GDM1 (cell line): ENCODE data around the gene SPATA18.
"Not testable (repeated sequence)": the region's sequence is repeated elsewhere in the genome, so short reads cannot be mapped to it uniquely, and the experiment has no call there.

ENCODE experiments used
- DNase-seq: peaks from one replicate; lab custom pipeline; 2025; lab: John Stamatoyannopoulos, UW

The SPATA18 gene

DNA sequence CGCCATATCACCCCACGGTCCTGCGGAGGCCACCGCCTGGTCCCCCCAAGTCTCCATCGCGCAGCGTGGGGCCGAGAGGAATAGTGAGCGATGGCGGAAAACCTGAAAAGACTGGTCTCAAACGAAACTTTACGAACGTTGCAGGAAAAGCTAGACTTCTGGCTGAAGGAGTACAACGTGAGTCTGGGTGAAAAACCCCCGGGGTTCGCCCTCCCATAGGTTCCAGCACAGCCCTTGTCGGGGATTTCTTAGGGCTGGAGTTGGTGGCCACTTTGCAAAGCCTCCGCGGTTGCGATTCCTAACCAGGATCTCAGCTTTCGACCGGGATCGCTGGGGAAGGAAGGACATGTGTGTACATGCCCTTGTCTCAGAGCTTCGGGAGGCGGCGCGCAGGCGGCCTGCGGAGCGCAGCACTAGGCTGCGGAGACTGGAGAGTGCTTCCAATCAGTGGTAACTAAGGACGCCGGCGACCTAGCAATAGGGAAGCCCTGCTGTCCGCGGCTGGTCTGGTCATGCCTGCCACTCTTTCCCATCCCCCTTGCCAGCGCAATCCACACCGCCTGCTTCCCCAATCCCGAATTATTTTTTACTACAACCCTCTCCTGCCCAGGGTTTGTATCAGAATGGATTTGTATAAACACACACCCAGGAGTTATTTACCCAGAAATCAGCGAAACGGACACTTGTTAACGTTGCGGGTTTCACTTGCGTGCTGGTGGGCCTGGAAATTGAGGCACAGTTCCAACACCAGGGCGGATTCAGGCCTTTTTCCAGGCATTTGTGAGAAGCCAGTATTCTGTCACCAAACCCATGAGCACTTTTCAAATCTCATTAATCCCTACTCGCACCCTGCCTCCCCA is 741 bp downstream of the SPATA18 start:
- DNase-seq, result no peak

DNA sequence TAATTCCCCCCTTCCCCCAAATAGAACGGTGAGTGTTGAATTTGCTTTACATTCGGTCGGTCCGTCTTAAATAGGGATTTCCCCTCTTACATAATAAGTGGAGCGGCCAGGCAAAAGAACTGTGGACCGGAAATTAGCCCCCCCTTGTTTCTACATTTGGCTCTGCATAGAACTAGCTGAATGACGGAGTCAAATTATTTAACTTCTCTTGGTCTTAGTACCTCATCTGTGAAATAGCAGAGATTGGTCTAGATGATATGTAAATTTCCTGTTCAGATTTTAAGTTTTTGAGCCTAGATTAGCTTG is 1.3 kb downstream of the SPATA18 start:
- no peak for DNase-seq

DNA sequence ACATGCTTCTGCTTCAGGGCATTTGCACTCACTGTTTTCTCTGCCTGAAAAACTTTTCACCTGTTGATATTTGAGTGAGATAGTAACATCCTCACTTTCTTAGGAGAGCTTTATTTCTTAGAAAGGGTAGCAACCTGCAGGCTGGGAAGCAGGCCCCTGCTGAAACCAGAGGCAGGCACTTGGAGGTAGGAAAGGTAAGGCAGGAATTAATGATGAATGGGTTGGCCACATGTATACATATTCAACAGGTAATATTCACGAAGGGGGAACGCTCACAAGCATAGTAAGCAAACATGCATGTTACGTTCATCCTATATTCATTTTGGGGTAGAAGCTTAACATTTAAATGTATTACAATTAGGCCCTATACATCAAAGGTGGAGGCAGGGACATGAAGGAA is 3.1 kb downstream of the SPATA18 start:
- DNase-seq, result no peak

DNA sequence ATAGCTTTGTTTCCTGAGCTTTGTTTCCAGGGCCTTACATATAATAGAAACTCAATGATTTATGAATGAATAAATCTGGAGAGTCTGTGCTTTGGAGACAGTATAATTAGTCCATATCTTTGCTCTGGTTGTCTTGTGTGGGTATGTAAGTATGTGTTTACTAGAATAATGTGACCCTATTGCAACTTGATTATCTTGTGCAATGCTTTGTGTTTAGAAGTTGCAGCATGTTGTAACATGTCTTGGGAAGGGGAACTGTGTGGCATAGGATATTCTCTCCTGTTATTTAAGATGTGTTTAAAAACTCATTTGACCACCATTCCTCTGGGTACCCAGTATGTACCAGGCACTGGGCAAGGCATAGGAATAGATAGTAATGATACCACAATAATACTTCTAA is 6.1 kb downstream of the SPATA18 start:
- DNase-seq, result no peak

DNA sequence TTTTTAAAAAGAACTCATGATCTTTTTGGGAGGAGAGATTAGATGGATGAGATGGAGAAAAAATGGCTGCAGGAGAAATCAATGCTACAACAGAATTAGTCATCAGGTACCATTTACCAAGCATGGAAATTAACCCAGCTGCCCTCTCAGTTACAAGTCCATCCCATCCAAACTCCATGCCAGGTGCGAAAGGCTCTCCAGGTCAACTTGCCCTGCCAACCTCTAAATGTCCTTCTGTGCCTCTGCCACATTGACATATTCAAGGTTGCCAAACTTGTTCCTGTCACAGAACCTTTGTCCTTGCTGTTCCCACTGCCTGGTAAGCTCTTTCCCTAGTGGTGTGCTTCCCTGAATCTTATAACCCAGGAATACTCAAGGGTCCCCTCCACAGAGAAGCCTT is 7.2 kb downstream of the SPATA18 start:
- no peak for DNase-seq

DNA sequence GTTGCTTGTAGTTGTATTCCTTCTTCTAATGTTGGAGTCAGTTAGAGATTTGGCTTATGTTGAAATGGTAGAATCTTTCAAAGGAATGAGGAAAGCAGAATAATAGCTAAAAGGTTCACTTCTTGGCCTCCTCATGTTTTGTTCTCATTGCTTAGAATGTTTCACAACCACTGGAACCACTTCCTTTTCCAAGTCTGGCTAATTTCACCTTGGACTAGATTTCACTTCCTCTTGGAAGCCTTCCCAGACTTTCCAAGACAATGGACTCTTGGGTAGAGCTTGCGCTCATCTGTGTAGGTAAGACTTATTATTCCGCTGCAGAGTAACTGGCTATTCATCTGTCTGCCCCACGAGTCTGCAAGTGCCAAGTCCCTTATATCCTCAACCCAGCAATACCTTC is 8.3 kb downstream of the SPATA18 start:
- no peak for DNase-seq

DNA sequence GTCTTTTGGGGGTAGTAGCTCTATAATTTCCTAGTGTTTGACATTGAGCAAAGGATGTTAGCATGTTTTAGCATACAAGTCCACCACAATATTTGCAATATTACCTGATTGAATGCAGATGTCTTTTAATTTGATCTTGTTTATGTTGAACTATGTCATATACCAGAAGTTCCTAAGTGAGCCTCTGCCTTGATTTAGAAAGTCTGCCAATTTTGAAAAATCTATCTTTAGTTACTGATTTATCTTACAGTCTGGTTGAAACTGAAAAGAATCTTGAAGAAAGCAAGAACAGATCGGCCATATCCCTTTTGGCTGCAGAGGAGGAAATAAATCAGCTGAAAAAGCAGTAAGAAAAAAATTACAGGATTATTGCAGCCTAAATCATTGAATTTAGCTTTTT is 18.5 kb downstream of the SPATA18 start:
- DNase-seq, result no peak

DNA sequence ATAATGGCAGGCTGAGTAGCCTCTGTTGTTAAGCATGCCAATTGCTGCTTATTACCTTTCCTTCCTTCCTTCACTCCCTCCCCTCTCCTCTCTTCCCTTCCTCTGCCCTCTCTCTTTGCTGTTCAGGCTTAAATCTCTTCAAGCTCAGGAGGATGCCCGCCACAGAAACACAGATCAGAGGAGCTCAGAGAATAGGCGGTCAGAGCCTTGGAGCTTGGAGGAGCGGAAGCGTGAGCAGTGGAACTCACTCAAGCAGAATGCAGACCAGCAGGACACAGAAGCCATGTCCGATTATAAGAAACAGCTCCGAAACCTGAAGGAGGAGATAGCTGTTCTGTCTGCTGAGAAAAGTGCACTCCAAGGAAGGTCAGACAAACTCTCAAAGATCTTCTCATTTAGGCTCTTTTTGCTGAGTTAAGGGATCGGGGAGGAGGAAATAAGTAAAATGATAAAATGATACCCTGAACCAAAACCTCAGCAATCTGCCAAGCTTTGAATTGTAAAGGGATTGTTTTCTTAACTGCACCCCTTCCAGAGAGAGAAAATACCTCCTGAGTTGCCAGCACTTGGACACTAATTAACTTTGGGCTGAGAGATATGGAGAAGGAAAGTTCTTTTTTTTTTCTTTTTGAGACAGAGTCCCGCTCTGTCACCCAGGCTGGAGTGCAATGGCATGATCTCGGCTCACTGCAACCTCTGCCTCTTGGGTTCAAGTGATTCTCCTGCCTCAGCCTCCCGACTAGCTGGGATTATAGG is 20.9 kb downstream of the SPATA18 start:
- no peak for DNase-seq

DNA sequence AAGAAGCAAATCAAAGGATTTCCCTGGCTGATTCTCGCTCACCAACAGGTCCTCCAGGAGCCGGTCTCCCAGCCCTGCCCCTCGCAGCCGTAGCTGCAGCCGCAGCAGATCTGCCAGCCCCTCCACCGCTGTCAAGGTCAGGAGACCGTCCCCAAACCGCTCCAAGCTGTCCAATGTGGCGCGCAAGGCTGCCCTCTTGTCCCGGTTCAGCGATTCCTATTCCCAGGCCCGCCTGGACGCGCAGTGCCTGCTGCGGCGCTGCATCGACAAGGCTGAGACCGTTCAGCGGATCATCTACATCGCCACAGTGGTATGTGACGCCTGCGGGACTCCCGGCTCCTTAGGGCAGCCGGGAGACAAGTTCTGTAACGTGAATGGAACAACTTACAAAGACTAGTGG is 25.6 kb downstream of the SPATA18 start:
- no peak for DNase-seq

DNA sequence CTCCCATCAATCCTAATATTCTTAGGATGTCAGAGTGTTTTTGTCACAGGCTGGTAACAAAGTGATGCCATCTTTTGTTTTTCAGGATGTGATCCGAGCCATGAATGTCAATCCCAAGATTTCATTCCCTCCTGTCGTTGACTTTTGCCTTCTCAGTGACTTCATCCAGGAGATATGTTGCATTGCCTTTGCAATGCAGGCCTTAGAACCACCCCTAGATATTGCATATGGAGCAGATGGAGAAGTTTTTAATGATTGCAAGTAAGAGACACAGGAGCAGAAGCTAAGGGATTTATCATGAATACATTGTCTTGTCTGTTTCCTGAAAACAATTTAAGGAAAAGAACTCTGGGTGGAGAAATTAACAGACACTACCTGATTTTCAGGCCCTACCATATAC is 28.6 kb downstream of the SPATA18 start:
- no peak for DNase-seq

DNA sequence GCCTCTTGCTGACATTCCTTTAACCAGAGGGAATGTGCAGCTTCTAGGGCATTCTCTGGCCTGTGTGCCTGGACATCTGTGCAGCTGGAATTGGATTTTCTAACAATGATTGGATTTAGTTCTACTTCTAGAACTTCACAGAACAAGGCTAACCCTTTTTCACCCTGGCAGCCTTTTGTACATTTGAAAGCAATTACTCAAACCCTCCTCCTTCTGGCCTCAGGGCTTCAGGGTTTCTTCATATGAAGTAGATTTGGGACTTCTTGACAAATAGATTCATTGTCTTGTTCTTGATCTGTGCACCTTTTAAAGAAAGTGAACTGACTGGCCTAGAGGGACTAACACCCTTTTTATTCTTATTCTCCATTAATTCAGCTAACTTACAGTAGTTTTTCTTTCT is 30.1 kb downstream of the SPATA18 start:
- DNase-seq, result no peak

DNA sequence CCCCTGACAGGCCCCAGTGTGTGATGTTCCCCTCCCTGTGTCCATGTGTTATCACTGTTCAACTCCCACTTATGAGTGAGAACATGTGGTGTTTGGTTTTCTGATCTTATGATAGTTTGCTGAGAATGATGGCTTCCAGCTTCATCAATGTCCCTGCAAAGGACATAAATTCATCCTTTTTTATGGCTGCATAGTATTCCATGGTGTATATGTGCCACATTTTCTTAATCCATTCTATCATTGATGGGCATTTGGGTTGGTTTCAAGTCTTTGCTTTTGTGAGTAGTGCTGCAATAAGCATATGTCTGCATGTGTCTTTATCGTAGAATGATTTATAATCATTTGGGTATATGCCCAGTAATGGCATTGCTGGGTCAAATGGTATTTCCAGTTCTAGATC is 35.3 kb downstream of the SPATA18 start:
- not testable (repeated sequence) for DNase-seq

DNA sequence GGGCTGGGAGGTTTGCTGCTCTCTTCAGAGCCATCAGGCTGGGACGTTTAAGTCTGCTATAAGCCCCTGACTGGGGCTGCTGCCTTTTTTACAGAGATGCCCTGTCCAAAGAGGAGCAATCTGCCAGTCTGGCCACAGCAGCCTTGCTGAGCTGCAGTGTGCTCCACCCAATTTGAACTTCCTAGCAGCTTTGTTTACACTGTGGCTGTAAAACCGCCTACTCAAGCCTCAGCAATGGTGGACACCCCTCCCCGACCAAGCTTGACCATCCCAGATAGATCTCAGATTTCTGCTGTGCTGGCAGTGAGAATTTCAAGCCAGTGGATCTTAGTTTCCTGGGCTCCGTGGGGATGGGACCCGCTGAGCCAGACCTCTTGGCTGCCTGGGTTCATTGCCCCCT is 40.7 kb downstream of the SPATA18 start:
- DNase-seq, result no peak

DNA sequence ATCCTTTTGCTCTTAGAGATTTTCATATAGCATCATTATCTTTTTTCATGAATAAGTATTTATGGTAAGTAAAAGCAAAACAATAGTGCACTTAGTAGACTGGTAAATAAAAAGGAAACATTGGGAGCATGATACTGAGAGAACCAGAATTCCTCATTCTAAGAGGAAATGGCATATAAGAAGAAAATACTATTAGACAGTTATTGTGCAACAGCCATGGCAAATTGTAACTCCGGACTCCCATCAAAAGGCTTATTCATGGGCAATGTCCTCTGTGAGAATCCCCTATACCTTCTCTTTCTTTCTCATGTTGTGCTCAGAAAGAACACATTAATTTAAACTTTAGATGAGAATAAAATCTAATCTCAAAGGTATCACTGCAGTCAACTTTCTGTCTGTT is 42.4 kb downstream of the SPATA18 start:
- DNase-seq, result no peak

DNA sequence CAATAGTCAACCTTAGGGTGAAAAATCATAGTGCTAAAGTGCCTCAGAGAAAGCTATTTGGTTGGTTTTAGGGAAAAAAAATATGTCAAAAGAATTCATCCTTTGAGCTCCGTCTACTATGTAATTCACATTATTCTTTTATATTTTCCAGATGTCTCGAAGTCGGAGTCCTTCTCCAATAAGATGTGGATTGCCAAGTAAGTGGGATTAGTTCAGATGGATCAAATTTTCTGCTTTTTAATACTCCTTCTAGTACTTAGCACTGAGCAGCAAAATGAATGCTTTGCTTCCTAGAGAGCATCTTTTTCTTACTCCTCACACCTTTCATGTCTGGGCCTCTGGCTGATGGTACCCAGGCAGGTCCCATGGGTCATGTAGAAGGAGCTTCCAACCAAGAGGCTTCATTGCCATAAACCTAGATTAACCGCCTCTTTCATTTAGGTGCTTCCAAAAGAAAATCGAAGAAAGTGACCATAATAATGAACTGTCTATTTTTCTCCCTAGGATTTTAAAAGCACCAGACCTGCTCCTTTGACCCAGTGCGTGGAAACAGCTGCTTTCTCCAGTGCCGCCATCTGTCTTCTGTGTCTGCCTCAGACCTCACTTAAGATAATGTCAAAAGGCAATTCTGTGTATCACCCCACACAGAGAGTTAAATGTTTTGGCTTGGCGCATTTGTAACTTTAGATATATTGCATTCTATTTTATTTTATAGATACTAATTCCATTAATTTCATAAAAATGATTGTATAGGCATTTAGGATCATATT is 43.5 kb downstream of the SPATA18 start:
- no peak for DNase-seq

DNA sequence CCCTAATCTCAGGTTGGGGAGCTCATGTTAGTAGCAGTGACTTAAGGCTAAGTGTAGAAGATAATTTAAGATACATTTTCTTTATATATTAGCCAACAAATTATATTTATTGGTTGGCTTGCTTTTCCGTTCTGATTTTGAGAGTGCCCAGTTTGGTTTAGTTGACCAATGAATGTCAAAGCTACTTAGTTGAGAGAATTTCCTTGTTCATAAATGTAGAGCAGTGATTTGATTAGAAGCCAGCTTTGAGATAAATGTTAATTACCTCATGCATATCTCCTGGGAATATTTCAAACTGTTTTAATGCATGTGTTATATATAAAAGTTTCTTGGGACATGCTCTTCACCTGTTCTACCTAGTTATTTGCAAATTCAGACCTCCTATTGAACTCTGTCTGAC is 44.3 kb downstream of the SPATA18 start:
- no peak for DNase-seq

DNA sequence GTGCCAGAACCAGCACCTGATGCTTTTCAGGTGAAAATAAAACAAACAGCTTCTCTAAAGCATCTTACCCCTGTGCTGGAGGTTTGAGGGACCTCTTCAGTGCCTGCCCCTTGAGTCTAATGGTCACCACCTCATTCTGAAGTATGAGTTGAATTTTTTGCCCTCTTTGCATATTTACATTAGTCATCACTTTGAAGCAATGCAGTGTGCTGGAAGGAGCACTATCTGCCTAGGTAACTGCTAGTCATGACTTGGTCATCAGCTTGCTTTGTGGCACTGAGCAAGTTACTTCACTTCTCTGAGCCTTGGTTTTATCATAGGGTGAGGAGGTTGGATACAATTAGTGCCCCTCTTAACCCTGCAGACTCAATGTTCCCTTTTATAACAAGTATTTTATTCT is 44.9 kb downstream of the SPATA18 start:
- DNase-seq, result no peak

DNA sequence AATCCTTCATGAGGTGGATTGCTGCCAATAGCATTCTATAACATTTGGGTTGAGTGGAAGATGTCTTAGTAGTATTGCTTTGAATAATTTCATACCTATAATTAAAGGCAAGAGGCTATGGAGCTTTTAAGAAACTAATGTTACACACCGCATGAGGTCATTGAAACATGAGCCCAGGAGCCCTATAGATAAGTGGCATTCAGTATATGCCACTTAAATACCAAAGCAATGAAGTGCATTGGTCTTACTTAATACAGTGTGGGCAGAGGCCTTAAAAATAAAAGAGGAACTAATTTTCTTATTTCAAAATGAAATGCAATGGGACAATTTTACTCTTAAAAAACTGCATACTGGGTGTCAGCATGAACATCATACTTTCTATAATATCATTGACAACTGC is 47.5 kb downstream of the SPATA18 start:
- DNase-seq, result no peak

DNA sequence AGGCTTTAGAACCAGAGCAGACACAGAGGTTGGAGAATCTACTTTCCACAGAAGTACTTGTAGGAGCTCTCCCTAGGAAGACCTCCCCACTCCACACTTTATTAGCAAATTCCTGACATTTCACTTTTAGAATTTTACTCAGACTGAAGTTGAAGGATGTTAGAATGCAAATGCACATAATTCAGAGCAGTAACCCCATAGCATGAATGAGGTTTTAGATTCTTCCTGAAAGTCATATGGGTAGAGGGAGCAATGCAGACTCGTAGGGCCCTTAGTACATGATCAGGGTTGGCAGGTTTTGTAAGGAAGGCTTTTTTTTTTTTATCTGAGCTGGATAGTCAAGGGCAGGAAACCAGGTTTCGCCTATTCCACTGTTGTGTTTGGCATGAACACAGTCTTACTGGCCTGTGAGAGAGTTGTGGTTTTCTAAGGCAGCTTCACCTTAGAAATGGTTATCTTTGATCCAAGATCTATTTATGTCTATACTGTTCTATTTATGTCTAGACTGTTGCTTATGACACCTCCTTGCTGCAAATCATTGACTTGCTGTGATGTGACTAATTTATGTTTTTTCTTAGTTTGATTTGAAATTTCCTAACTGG is 48.9 kb downstream of the SPATA18 start:
- no peak for DNase-seq

DNA sequence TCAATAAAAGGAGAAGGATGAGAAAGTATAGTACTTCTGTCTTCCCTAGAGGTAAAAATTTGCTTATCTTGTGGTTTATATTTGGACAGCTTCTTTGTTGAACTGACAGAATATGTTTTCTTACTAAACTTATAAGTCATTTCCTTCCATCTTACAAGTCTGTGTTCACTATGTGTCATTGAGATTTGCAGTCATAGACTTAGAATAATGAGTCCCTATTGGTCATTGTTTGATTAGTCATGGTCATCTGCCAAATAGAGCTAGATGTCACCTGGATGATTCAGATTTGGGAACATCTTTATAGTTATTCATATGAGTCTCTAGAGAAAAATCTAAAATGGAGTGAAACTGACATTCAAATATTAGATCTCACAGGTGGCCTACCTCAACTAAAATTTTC is 51.5 kb downstream of the SPATA18 start:
- DNase-seq, result no peak

DNA sequence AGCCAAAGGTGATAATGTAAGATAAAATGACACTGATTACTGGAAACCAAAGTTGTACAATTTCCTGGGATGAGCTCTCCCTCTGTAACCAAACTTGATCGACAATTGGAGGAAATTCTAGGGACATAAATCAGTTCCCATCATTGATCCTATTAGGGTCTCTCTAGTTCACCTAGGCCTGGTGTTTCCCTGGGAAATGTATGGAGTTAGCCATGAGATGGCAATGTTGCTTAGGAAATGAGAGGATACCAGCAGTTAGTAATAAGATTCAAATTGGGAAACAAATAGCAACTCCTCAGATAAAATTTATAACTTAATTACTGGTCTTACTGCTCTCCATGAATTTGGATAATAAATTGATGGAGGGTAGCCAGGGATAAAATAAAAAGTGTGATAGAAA is 52.2 kb downstream of the SPATA18 start:
- no peak for DNase-seq

DNA sequence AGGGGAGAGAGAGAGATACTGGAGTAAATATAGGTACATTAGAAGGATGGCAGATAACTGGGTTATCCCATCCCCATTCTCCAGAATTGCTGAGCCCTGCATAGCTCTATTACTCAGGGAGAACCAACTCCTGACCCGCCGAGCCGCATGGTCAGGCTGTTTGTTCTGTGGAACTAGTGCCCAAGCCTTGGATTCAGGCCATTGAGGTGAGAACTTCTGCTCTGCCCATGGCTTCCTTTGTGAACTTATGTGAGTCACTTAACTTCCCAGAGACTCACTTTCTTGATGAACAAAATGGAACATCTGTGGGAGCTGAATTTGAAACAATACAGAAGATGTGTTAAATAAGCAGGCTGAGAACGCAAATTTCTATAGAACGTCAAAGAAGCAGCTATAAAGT is 54.2 kb downstream of the SPATA18 start:
- no peak for DNase-seq

DNA sequence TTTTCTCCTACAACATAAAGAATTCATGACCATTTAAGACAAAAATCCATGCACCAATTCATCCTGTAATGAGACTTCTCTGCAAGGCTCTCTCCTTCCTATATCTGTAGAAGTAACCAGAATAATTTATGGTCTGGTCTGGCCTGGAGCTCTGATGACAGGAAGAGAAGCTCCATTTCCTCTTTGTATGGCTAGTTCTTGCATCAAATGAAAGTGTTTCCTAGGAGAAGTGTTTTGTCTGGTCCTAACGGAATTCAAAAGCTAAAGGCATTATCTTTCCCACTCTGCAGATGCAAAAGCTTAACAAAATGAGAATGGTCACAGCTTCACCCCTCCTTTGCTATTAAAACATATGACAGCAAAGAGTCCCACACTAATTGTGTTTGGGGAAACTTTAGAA is 55.1 kb downstream of the SPATA18 start:
- no peak for DNase-seq
